Activated CD8-positive, alpha-beta memory T cell treated with anti-CD3 and anti-CD28 coated beads for 1 hour (primary cell): ENCODE data around the gene LRRC23.
A peak's percentile ranks its signal among the peaks of the same experiment; 100 is the strongest.
"Not testable (repeated sequence)": the region's sequence is repeated elsewhere in the genome, so short reads cannot be mapped to it uniquely, and the experiment has no call there.

ENCODE experiments used
- DNase-seq, 2 donors: peaks; one replicate each; pipeline ENCODE4 v3.0.0-alpha.2; 2020; ENCODE audit warnings: low read depth in 1 of 2; ENCODE audit errors: extremely low read depth in 1 of 2

Gene LRRC23

DNA sequence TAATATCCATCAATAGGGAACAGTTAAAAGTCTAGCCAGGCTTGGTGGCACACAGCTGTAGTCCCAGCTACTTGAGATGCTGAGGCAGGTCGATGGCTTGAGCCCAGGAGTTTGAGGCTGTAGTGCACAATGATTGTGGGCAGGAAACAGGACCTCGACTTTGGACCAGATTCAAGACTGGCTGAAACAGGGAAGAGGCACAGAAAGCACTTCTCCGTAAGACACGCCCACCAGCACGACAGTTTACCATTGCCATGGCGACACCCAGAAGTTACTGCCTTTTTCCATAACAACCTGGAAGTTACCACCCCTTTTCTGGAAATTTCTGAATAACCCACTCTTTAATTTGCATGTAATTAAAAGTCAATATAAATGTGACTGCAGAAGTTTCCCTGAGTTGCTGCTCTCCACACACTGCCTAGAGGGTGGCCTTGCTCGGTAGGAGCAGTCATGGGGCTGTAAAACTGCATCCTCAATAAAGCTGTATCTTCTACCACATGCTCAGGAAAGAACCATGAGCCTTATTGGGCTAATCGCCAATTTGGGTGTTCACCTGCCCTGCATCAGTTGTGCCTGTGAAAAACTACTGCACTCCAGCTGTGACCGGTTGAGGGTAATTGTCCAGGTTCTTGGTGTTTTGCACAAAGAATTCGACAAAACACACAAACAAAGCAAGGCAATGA, 4.6 kb upstream of the LRRC23 start:
- DNase-seq, result no peak

- no peak for DNase-seq
Observed at GRCh38 chr12:6902448-6902847, 2.2 kb upstream of the LRRC23 start.

- no peak for DNase-seq
Observed at GRCh38 chr12:6903722-6904121, 900 bp upstream of the LRRC23 start.

- no peak for DNase-seq
Observed at GRCh38 chr12:6905414-6906040, 905 bp downstream of the LRRC23 start.

GRCh38 chr12:6908141-6908540, 3.5 kb downstream of the LRRC23 start:
- DNase-seq, result not testable (repeated sequence)

DNA sequence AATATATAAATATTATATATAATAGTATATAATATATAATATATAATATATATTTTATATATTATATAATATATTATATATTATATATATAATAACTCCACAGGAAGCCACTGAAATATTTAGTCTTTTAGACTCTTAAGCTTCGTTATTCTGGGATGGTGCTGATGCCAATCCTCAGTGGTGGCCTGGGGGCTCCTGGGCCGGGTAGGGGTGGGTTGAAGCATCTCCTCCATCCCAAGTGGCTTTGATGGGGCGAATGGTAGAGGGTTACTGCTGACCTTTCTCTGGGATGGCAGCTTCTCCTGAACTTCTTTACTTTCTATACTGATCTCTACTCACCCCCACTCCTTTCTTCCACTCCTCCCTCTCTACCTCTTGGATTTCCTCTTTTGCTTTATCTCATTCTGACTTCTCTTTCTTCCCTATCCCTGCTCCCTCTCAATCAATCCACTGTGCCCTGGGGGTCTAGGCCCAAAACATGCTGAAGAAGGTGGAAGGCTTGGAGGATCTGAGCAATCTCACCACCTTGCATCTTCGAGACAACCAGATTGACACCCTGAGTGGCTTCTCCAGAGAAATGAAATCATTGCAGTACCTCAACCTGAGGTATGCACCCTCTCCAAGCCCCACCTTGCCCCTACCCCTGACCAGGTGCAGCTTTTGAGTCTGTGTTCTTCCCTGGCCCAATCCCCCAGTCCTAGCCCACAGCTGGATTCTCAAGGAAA, 5.0 kb downstream of the LRRC23 start:
- no peak for DNase-seq

DNA sequence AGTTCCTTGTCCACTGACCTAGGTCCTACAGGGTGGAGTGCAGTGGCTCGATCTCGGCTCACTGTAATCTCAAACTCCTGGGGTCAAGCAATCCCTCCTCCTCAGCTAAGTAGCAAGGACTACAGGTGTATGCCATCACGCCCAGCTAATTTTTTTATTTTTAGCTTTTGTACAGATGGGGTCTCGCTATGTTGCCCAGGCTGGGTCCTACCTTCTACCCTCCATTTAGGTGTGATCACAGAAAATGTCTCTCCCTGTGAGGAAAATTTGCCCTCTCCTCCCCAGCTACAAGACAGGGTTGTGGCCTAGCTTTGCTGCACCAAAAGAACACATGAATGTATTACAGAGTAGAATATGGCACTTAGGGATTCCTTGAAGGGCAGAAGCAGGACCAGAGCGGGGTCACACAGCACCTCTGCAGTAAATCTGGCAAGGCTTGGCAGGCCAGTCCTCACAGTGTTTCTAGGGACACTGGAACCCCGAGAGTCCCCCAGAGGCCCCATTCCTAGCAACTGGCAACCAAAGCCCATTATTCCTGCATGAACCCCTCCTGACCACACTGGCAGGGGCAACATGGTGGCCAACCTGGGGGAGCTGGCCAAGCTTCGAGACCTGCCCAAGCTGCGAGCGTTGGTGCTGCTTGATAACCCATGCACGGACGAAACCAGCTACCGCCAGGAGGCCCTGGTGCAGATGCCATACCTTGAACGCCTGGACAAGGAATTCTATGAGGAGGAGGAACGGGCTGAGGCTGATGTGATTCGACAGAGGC, 7.7 kb downstream of the LRRC23 start:
- DNase-seq, result no peak

DNA sequence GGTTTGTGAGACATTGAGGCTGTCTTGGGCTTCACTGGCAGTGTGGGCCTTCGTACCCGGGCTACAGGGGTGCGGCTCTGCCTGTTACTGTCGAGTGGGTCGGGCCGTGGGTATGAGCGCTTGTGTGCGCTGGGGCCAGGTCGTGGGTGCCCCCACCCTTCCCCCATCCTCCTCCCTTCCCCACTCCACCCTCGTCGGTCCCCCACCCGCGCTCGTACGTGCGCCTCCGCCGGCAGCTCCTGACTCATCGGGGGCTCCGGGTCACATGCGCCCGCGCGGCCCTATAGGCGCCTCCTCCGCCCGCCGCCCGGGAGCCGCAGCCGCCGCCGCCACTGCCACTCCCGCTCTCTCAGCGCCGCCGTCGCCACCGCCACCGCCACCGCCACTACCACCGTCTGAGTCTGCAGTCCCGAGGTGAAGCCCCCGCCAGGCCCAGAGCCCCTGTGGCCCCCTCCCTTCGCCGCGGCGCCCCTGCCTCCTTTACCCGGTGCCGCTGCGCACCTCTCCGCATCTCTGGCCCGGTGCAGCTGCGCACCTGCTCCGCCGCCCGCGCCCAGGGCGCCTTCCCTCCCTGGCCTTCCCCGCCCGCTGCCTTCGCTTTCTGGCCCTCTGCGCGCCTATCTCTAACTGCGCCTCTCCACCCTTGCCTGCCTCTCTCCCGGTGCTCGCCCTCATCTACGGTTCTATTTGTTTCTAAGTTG, 9.8 kb downstream of the LRRC23 start, which contains the start of gene ENO2:
TSS of gene ENO2 (plus strand) at position 335 of the 701 bp plus-strand sequence. CDS start 1,253 bp downstream, outside the sequence.
- DNase-seq, result peak; percentile 74 to 76

- no peak for DNase-seq
Observed at GRCh38 chr12:6914947-6915788, 10.5 kb downstream of the LRRC23 start.

- DNase-seq, result no peak
Observed at GRCh38 chr12:6915789-6916285, 11.2 kb downstream of the LRRC23 start.

- DNase-seq, result no peak
Observed at GRCh38 chr12:6916426-6917200, 12.0 kb downstream of the LRRC23 start.

DNA sequence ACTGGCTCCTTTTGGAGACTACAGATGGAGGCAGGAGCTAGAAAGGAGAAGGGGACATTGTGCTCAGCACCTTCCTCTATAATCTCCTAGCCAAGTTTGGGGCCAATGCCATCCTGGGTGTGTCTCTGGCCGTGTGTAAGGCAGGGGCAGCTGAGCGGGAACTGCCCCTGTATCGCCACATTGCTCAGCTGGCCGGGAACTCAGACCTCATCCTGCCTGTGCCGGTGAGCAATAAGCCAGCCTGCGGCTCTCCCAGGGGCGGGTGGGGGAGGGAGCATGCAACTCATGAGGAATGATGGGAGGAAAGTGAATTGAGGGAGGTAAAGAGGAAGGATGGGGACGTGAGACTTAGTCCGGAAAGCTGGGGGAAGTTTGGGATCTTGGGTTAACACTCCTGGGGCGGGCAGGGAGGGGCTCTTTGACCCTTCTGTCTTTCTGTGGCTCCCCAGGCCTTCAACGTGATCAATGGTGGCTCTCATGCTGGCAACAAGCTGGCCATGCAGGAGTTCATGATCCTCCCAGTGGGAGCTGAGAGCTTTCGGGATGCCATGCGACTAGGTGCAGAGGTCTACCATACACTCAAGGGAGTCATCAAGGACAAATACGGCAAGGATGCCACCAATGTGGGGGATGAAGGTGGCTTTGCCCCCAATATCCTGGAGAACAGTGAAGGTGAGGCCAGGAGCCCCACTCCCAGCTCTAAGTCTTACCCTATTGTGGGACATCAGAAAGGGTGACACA, 13.0 kb downstream of the LRRC23 start:
- DNase-seq, result no peak

DNA sequence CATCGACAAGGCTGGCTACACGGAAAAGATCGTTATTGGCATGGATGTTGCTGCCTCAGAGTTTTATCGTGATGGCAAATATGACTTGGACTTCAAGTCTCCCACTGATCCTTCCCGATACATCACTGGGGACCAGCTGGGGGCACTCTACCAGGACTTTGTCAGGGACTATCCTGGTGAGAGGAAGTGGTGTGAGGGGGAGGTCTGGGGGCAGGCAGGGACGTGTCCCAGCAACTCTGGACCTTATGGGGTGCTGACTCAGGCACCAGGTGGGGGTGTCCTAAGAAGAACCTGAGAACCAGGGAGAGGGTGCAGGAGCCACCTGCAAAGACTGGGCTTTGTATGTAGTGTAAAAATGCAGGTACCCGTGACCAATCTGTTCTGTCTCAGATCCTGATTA, 15.0 kb downstream of the LRRC23 start:
- no peak for DNase-seq

- DNase-seq, result no peak
Observed at GRCh38 chr12:6921539-6921938, 16.9 kb downstream of the LRRC23 start.

- no peak for DNase-seq
Observed at GRCh38 chr12:6921996-6922946, 17.6 kb downstream of the LRRC23 start.

DNA sequence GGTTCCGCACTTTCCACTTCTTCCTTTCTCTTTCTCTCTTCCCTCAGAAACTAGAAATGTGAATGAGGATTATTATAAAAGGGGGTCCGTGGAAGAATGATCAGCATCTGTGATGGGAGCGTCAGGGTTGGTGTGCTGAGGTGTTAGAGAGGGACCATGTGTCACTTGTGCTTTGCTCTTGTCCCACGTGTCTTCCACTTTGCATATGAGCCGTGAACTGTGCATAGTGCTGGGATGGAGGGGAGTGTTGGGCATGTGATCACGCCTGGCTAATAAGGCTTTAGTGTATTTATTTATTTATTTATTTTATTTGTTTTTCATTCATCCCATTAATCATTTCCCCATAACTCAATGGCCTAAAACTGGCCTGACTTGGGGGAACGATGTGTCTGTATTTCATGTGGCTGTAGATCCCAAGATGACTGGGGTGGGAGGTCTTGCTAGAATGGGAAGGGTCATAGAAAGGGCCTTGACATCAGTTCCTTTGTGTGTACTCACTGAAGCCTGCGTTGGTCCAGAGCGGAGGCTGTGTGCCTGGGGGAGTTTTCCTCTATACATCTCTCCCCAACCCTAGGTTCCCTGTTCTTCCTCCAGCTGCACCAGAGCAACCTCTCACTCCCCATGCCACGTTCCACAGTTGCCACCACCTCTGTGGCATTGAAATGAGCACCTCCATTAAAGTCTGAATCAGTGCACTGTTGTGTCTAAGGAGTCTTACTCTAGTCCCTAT, 18.5 kb downstream of the LRRC23 start:
- no peak for DNase-seq
